Putamen (tissue), 1 donor: ENCODE measurements around the gene GNG8.
"Not testable (repeated sequence)": the region's sequence is repeated elsewhere in the genome, so short reads cannot be mapped to it uniquely, and the experiment has no call there.

ENCODE experiments used
- DNase-seq: peaks from one replicate; pipeline ENCODE4 v3.0.0-alpha.2; 2016; ENCODE audit warnings: low spot score

GNG8 gene

DNA sequence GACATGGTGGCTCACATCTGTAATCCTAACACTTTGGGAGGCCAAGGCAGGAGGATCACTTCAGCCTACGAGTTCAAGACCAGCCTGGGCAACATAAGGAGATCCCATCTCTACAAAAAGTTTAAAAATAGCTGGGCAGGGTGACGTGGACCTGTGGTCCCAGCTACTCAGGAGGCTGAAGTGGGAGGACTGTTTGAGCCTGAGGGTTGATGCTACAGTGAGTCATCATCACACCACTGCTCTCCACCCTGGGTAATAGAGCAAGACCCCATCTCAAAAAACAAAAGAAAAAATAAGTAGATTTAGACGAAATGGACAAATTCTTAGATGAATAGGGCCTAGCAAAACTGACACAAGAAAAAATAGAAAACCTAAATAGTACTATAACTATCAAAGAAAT is 10.4 kb upstream of the GNG8 start:
- no peak for DNase-seq

DNA sequence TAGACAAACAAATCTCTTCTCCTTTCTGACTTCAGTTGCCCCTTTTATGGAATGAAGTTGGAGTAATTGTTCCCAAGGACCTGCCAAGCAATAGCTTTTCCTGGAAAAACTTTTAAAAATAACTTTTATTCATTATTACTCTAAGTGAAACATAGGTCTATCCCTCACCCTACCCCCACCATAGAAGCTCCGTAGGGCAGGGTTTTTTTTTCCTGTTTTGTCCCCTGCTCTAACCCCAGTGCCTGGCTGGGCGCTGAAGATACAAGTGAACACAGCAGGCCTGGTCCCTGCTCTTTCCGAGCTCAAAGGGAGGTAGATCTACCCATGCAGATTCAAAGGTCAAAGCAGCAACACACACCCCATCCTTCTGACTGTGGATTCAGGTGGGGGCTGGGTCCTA is 8.7 kb upstream of the GNG8 start:
- no peak for DNase-seq

GRCh38 chr19:46640656-46641055 is 4.7 kb upstream of the GNG8 start:
- DNase-seq: no peak

- DNase-seq: no peak
Measured at GRCh38 chr19:46639358-46640182, 3.6 kb upstream of the GNG8 start.

- DNase-seq: peak; percentile 41
Measured at GRCh38 chr19:46637224-46637623, 1.2 kb upstream of the GNG8 start.

GRCh38 chr19:46634656-46635218 is 1.3 kb downstream of the GNG8 start:
- DNase-seq: no peak

GRCh38 chr19:46634045-46634655 is 1.9 kb downstream of the GNG8 start:
- DNase-seq: peak; percentile 75

DNA sequence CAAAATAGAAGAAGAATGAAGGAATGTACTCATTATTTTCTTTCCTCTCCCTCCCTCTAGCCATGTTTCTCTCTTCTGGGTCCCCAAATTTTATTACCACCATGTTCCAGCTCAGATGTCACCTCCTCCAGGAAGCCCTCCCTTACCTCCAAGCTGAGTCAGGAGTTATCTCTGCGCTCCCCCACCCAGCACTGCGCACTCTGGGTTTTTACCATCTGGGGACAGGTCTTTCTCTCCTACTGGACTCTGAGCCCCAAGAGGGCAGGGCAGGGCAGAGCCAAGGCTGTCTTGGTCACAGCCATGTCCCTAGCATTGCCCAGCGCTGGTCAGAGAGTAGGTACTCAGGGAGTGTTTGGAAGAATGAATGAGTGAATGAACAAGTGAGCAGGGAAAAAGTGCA is 2.9 kb downstream of the GNG8 start:
- DNase-seq: no peak

DNA sequence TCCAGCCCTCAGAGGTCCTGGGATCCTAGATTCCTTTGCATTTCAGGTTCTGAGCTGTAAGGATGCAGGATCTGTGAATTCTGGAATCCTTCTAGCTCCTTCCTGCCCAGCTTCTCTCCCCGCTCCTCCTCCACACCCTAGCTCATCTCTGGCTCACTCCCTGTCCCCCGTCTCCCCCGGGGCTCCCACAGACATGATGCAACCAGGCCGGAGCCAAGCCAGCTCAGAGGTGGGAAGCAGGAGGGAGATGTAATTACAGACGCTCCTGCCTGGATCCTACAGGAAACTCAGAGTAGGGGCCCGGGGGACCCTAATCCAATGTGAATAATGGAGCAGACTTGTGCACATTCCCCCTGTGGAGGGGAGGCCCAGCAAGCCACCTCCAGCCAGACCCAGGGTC is 4.5 kb downstream of the GNG8 start:
- no peak for DNase-seq

DNA sequence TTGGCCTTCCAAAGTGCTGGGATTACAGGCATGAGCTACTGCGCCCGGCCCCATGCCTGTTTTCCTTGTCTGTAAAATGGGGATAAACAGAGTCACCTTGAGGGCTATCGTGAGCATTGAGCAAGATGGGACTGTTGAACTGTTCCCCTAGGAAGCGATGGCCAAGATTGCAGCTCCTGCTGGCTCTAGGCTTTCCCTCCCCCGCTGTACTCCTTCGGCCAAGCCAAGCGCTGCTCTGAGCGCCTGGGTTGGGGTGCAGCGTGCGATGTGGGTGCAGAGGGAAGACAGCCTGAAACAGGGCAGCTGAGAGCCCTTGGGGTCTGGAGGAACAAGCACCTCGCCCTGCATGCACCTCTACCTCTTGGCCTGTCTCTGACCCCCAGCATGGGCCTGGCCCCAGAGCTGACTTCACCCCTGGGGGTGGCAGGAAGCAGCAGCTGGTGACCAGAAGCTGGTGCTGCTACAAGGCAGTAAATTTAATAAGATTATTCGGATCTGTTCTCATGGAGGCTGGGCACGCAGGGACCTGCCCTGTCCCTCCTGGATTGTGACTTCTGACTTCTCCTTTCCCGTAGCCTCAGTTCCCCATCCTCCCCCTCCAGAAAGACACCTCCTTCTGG is 5.3 kb downstream of the GNG8 start:
- DNase-seq: no peak

GRCh38 chr19:46629546-46630025 is 6.4 kb downstream of the GNG8 start:
- no peak for DNase-seq

DNA sequence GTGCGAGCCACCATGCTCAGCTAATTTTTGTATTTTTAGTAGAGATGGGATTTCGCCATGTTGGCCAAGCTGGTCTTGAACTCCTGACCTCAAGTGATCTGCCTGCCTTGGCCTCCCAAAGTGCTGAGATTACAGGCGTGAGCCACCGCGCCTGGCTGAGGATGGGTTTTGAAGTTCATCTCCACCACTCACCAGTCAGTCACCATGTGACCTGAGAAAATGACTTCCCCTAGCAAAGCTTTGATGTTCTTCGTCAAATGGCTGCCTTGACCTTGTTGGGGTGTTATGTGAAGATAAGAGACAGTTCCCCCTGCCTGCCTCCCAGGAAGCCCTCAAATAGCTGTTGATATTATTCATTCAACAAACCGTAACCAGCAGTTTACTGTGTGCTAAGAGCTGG is 7.0 kb downstream of the GNG8 start:
- DNase-seq: not testable (repeated sequence)

DNA sequence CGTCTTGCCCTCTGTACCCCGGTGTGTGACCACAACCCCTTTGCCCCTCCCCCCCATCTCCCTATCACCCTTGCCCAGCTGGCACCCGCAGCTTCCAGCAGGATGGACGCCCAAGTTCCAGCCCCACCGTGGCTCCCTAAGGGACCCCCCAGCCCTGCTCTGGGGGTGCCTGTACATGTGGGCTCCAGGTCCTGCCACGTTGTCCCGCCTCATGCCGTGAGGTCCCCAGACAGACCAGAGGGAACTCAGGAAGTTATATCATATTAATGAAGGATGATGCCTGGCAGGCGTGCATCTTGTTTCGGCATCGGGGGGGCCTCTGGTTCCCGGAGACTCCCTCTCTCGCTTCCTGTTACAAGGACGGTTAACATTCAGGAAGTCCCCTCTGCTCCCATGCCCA is 9.6 kb downstream of the GNG8 start:
- DNase-seq: no peak

DNA sequence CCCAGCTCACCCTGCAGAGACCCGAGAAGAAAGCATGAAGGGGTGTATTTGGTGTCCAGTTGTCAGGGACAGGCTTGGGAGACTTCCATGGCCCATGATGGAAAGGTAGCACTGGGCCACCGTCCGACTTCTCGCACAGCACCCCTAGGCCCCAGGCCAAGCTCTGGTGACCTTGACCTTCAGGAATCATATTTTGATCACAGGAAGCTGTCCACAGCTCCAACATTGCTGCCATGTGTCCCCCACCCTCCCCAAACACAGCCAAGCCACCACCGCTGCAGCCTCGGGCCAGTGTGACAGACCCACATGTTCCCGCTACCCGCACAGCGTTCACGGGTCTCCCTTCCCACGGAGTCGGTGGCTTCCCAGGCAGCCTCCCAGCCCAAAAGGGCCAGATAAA is 10.3 kb downstream of the GNG8 start:
- DNase-seq: no peak

GRCh38 chr19:46624958-46625661 is 10.9 kb downstream of the GNG8 start, which contains the start of gene PTGIR:
TSS of gene PTGIR (minus strand) at chr19:46625089. CDS start at chr19:46624225, 864 bp downstream.
- no peak for DNase-seq

DNA sequence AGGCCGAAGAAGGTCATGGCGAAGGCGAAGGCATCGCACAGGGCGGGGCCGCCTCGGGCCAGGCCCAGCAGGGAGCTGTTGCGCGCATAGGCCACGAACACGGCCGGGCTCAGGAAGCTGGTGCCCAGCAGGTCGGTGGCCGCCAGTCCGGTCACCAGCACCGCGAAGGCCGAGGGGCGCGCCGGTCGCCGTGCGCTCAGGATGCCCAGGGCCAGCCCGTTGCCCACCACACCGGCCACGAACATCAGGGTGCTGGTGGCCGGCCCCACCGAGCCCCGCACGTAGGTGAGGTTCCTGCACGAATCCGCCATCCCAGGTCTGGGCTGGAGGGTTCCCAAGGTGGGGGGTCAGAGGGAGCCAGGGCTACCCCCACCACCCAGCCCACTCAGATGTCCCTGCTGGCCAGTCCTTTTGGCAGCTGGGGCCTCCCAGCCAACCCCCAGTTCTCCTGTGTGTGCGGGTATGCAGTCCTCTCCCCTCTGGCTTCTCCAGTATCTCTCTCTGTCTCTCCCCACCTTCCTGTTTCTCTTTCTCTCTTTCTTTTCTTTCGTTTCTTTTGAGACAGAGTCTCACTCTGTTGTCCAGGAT is 12.0 kb downstream of the GNG8 start:
- DNase-seq: no peak

DNA sequence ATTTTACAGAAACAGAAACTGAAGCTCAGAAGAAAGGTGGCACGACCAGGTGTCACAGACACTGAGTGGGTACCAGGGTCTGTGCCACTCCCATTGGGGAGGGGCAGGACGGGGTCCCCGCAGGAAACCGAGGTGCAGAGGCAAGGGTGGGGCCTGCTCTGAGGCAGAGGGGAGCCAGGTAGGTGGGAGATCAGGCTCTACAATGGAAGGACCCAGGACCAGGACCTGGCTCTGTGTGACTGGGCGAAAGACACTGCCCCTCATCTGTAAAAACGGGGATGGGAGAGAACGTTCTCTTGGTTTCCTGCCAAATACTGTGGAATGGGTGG is 13.9 kb downstream of the GNG8 start:
- DNase-seq: no peak

DNA sequence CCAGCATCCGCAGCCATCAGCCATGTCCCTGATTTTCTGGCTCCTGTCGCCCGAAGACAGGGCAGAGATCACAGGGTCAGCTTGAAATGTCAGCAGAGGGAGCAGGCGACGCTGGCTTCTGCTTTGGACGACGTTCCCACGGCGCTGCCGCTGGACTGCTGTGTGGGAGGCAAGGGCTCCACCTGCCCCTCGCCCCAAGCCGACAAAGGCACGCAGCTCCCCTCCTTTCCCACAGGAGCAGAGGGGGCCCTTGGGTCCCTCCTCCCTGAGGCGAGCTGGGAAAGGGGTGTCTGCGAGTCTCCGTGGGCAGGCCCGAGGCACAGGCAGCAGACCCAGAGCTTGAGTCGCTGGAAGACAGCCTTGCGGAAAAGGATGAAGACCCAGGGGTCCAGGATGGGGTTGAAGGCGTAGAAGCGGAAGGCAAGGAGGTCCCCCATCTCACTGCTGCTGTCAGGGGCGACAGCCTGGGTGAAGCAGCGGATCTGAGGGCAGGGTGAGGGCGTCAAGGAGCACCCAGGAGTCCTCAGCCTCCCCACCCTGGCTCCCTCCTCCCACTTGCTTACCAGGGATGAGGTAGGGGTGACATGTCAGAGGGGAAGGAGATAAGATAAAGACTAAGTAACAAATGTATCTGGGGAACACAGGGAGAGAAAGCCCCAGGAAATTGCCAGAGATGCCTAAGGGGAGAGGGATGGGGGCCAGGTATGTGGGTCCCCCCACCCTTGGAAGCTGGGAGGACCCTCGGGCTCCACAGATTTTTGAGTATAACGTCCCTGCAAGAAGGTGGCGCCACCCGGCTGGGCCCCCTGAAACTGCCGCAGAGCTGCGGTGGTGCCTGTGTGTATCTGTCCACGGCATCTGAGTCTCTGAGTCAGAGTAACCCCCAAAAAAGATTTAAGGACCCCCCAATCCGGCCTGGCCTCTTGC is 14.5 kb downstream of the GNG8 start:
- DNase-seq: no peak

DNA sequence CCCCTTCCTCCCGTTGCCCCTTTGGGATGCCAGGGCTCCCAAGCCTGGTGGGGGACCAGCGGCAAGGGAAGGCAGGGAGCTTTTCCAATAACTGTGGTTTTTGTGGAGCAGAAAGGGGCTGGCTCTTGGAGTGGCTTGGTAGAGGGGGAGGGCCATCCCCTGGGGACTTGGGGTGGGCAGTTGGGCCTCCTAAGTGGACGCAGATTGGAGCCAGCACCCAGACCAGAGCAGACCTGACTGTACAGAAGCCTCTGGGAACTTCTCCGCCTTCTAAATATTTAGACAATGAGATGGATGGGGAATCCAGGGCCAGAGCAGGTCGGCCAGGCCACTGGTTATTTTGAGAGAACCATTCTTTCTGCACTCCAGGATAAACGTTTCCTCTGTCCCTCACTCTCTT is 15.3 kb downstream of the GNG8 start:
- DNase-seq: no peak

- DNase-seq: no peak
Measured at GRCh38 chr19:46620267-46620666, 15.7 kb downstream of the GNG8 start.
